VCaP (cell line): ENCODE data around the gene TAC1.

ENCODE experiments used
- H3K27ac ChIP-seq: fragments of 450-650 bp; 2 replicates; pipeline ENCODE4 v1.5.1; 2017
- TF ChIP-seq, protein P1 (sequence below): fragments of 450-650 bp; conservative IDR thresholded peaks from 2 replicates; pipeline ENCODE4 v1.5.1; 2017; ENCODE audit warnings: mild to moderate bottlenecking, moderate library complexity

Gene TAC1

DNA sequence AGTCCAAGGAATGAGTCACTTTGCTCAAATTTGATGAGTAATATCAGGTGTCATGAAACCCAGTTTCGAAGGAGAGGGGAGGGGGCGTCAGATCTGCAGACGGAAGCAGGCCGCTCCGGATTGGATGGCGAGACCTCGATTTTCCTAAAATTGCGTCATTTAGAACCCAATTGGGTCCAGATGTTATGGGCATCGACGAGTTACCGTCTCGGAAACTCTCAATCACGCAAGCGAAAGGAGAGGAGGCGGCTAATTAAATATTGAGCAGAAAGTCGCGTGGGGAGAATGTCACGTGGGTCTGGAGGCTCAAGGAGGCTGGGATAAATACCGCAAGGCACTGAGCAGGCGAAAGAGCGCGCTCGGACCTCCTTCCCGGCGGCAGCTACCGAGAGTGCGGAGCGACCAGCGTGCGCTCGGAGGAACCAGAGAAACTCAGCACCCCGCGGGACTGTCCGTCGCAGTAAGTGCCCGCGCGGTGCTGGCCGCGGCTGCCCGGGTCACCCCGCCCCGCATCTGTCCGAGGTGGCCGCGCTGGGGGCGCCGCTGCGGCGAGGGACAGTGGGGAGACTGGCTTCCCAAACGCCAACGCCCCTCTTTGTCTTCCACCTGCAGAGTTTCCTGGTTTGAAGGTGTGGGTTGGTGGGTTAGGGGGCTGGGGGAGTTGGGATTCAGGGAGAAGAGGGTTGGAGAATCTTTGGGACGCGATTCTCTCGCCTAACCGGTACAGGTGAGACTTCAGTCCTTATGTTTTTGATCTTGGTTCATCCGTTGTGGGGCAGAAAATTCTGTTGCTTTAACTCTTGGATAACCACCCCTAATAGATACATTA is at the start of gene TAC1:
Gene TAC1, plus strand, starts transcription at position 351 of the 829 bp plus-strand sequence. CDS start 527 bp downstream, outside the sequence.
- TF ChIP-seq, protein P1, sequence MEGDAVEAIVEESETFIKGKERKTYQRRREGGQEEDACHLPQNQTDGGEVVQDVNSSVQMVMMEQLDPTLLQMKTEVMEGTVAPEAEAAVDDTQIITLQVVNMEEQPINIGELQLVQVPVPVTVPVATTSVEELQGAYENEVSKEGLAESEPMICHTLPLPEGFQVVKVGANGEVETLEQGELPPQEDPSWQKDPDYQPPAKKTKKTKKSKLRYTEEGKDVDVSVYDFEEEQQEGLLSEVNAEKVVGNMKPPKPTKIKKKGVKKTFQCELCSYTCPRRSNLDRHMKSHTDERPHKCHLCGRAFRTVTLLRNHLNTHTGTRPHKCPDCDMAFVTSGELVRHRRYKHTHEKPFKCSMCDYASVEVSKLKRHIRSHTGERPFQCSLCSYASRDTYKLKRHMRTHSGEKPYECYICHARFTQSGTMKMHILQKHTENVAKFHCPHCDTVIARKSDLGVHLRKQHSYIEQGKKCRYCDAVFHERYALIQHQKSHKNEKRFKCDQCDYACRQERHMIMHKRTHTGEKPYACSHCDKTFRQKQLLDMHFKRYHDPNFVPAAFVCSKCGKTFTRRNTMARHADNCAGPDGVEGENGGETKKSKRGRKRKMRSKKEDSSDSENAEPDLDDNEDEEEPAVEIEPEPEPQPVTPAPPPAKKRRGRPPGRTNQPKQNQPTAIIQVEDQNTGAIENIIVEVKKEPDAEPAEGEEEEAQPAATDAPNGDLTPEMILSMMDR = no peak
- no peak within 1 kb of the TSS for H3K27ac ChIP-seq

- H3K27ac ChIP-seq = no peak overlapping the region
- TF ChIP-seq, protein P1 = no peak
These were observed 45.9 kb upstream of the TAC1 start for GRCh38 chr7:97685952-97686351.

DNA sequence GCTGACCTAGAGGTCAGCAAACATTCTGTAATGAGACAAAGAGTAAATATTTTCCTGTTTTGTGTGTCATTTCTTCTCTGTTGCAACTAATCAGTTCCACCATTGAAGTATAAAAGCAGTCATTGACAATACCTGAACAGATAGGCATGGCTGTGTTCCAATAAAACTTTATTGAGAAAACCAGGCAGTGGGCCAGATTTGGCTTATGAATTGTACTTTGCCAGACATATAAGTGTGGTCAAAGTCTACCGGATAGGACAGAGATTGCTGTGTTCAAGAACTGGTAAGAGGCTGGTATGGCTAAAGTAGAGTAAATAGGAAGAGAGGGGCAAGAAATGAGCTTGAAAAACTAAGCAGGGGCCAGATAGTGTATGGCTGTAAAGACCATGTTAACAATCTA is 38.3 kb upstream of the TAC1 start:
- no peak overlapping the region for H3K27ac ChIP-seq
- TF ChIP-seq, protein P1 = no peak

GRCh38 chr7:97694355-97694754 is 37.5 kb upstream of the TAC1 start:
- no peak overlapping the region for H3K27ac ChIP-seq
- TF ChIP-seq, protein P1 = no peak

DNA sequence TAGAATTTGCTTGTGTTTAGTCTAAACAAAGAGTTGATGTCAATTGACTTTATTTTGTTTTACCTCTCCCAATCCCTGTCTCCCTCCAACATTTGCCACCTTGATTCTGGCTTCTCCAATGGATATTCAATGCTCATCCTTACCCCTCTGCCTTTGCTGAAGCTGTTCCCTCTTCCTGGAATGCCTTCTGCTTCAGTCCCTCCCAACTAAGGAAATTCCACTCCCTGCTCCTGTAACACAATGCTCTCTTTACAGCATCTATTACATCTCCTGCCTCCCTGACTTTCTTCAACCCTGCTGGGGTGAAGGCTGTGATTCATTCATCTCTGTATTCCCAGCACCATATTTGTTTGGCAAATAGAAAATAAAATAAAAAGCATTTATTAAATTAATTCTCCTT is 34.5 kb upstream of the TAC1 start:
- H3K27ac ChIP-seq = no peak overlapping the region
- TF ChIP-seq, protein P1 = no peak

DNA sequence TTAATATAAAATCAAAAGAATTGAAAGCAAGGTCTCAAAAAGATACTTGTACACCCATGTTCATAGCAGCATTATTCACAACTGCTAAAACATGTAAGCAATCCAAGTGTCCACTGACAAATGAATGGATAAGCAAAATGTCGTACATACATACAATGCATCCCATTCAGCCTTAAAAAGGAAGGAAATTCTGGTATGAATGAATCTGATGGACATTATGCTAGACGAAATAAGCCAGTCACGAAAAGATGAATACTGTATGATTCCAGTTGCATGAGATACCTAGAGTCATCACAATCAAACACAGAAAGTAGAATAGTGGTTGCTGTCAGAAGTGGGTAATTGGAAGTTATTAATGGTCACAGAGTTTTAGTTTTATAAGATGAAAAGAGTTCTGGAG is 9.5 kb upstream of the TAC1 start:
- TF ChIP-seq, protein P1 = no peak
- H3K27ac ChIP-seq = no peak overlapping the region

GRCh38 chr7:97732565-97733275 is 834 bp downstream of the TAC1 start:
- TF ChIP-seq, protein P1 = no peak

More at GRCh38 chr7:97732565-97733275, 834 bp downstream of the TAC1 start:
- no peak overlapping the region for H3K27ac ChIP-seq
